GM12878 (cell line): ENCODE results near the gene GPR148. TPM values are rescaled to one million over a fixed set of nuclear protein-coding genes. Genes with fewer than 3 reads are reported as not detected.
A peak's percentile ranks its signal among the peaks of the same experiment; 100 is the strongest.

Experiments
- ATAC-seq: fragments of 200-7000 bp; cut with Tn5 transposase; 3 replicates; pipeline ENCODE4 v1.9.1; 2020; ENCODE audit warnings: mild to moderate bottlenecking, moderate library complexity
- BruUV-seq: library from RNA; stranded (reverse); fragments of 400-500 nt; replicated peaks from 2 replicates; lab custom pipeline; 2021; lab: Mats Ljungman, UMichigan
- CTCF ChIA-PET: fragments of 300-600 bp; sonication (Branson Sonifier 250); formaldehyde crosslinking; extraction: SDS; loops from one replicate; lab custom pipeline; 2021; ENCODE audit warnings: inconsistent platforms; lab: Yijun Ruan, JAX
- POLR2A ChIA-PET: fragments of 350-600 bp; formaldehyde crosslinking; extraction: SDS; loops from one replicate; lab custom pipeline; 2021; ENCODE audit warnings: inconsistent platforms; lab: Charles Lee
- RAD21 ChIA-PET: fragments of 300-600 bp; sonication (Branson Sonifier 250); formaldehyde crosslinking; loops from one replicate; lab custom pipeline; 2023; ENCODE audit warnings: antibody characterized with exemption; ENCODE audit not compliant: unreplicated experiment; lab: Charles Lee
- SMC1A ChIA-PET: fragments of 300-600 bp; sonication (Branson Sonifier 250); formaldehyde crosslinking; loops from one replicate; lab custom pipeline; 2023; ENCODE audit not compliant: unreplicated experiment, uncharacterized antibody; lab: Charles Lee
- DNase-seq: peaks from one replicate; pipeline ENCODE4 v3.0.0-alpha.2; 2011; ENCODE audit warnings: low read depth, low spot score
- FAIRE-seq: peaks from 3 replicates; lab custom pipeline; 2011; peaks lifted over from hg19 to GRCh38; lab: Jason Lieb, UNC
- H2AFZ ChIP-seq: 2 replicates; pipeline ENCODE4 v1.6.0; 2011; ENCODE audit warnings: low read depth, low read length, control low read depth; ENCODE audit not compliant: control insufficient read depth
- H3K27ac ChIP-seq: 2 replicates; pipeline ENCODE4 v1.5.1; 2011; ENCODE audit warnings: control low read depth; ENCODE audit not compliant: control insufficient read depth, insufficient read depth
- H3K27me3 ChIP-seq, 2 experiments: replicated peaks in 1 of 2; 2 replicates each; pipeline versions ENCODE4 v1.6.0 to v1.6.1; 2011; ENCODE audit warnings: low read length in 1 of 2; ENCODE audit not compliant: control insufficient read depth in 2 of 2, insufficient read depth in 2 of 2
- H3K36me3 ChIP-seq, 2 experiments: 2 replicates each; pipeline ENCODE4 v1.5.1; 2011; ENCODE audit warnings: low read length in 1 of 2; ENCODE audit not compliant: control insufficient read depth in 2 of 2, insufficient read depth in 2 of 2
- H3K4me1 ChIP-seq: 2 replicates; pipeline ENCODE4 v1.6.1; 2011; ENCODE audit warnings: mild to moderate bottlenecking, low read length, moderate library complexity, mixed read lengths; ENCODE audit not compliant: control insufficient read depth, insufficient read depth
- H3K4me2 ChIP-seq: 2 replicates; pipeline ENCODE4 v1.6.0; 2011; ENCODE audit warnings: control low read depth; ENCODE audit not compliant: control insufficient read depth, insufficient read depth
- H3K4me3 ChIP-seq: fragments of 200-600 bp; sonication (generic); 2 replicates; pipeline ENCODE4 v1.5.1; 2016
- H3K79me2 ChIP-seq: 2 replicates; pipeline ENCODE4 v1.6.0; 2011; ENCODE audit warnings: low read length; ENCODE audit not compliant: control insufficient read depth, insufficient read depth
- H3K9ac ChIP-seq: 2 replicates; pipeline ENCODE4 v1.8.0; 2011; ENCODE audit warnings: low read length, control low read depth, mixed read lengths; ENCODE audit not compliant: control insufficient read depth, insufficient read depth
- H3K9me3 ChIP-seq: replicated peaks from 3 replicates; pipeline ENCODE4 v1.5.1; 2011; ENCODE audit warnings: mild to moderate bottlenecking, low read length; ENCODE audit not compliant: control insufficient read depth, insufficient read depth
- H4K20me1 ChIP-seq: 2 replicates; pipeline ENCODE4 v1.6.0; 2011; ENCODE audit not compliant: control insufficient read depth, insufficient read depth
- CHD2 ChIP-seq: IDR thresholded peaks from 2 replicates; pipeline ENCODE4 v1.6.1; 2011; ENCODE audit warnings: low read depth, low read length, improper control_type of control experiment, borderline replicate concordance
- CTCF ChIP-seq, 3 experiments: IDR thresholded peaks in 2 of 3; conservative IDR thresholded peaks in 1 of 3; 2 replicates each; pipeline ENCODE4 v1.5.1; 2011; ENCODE audit warnings: low read depth in 3 of 3, low read length in 3 of 3, mild to moderate bottlenecking in 3 of 3, control low read depth in 2 of 3, moderate library complexity in 2 of 3, inconsistent platforms in 1 of 3, mixed read lengths in 1 of 3; ENCODE audit not compliant: control insufficient read depth in 2 of 3, insufficient read depth in 1 of 3; ENCODE audit errors: extremely low read depth in 1 of 3
- GATAD2B ChIP-seq: fragments of 450-650 bp; conservative IDR thresholded peaks from 2 replicates; pipeline ENCODE4 v1.6.1; 2017; ENCODE audit warnings: low read depth, mild to moderate bottlenecking, moderate library complexity
- HCFC1 ChIP-seq: fragments of 150-350 bp; IDR thresholded peaks from 2 replicates; pipeline ENCODE4 v1.6.1; 2014; ENCODE audit warnings: low read length
- POU2F2 ChIP-seq: IDR thresholded peaks from 3 replicates; pipeline ENCODE4 v1.6.1; 2011; ENCODE audit warnings: low read depth, mild to moderate bottlenecking, low read length, borderline replicate concordance
- SMC3 ChIP-seq: IDR thresholded peaks from 2 replicates; pipeline ENCODE4 v1.6.1; 2011; ENCODE audit warnings: low read length, improper control_type of control experiment, borderline replicate concordance
- SP1 ChIP-seq: IDR thresholded peaks from one replicate; pipeline ENCODE4 v1.6.1; 2011; ENCODE audit warnings: low read depth, low read length
- STAT3 ChIP-seq: IDR thresholded peaks from 2 replicates; pipeline ENCODE4 v1.6.1; 2011; ENCODE audit warnings: low read depth, low read length, improper control_type of control experiment
- TCF3 ChIP-seq: IDR thresholded peaks from 2 replicates; pipeline ENCODE4 v1.6.1; 2012; ENCODE audit warnings: low read depth, mild to moderate bottlenecking, low read length, borderline replicate concordance; ENCODE audit not compliant: insufficient read depth
- ZBTB4 ChIP-seq: fragments of 450-650 bp; formaldehyde crosslinking; IDR thresholded peaks from 2 replicates; pipeline ENCODE4 v1.4.0; 2022; ENCODE audit warnings: mild to moderate bottlenecking, moderate library complexity
- ZNF217 ChIP-seq: fragments of 450-650 bp; IDR thresholded peaks from 2 replicates; pipeline ENCODE4 v1.6.1; 2017; ENCODE audit warnings: antibody characterized with exemption, mild to moderate bottlenecking
- ZZZ3 ChIP-seq: IDR thresholded peaks from 2 replicates; pipeline ENCODE4 v1.6.1; 2011; ENCODE audit warnings: low read depth; ENCODE audit not compliant: control insufficient read depth, insufficient read length
- WGBS: methylation state at CpG from one replicate; pipeline ENCODE4 v1.1.6; 2016; ENCODE audit warnings: low lambda C conversion rate; ENCODE audit not compliant: insufficient replicate concordance, insufficient coverage; ENCODE audit errors: missing lambda C conversion rate; 5-methylcytosine and 5-hydroxymethylcytosine counted together
- in situ Hi-C: fragments of 300-500 bp; cut with MboI; formaldehyde crosslinking; loops from 9 replicates; pipeline ENCODE4 v1.14.3; 2018; ENCODE audit warnings: mixed read lengths
- intact Hi-C: fragments of 100-400 bp; cut with micrococcal nuclease; formaldehyde crosslinking; loops from one replicate; pipeline ENCODE4 v1.14.2; 2022; ENCODE audit not compliant: unreplicated experiment
- polyA plus RNA-seq, 11 experiments: library from polyadenylated mRNA; depleted of rRNA in 4 of 11; unstranded in 6 of 11; stranded (reverse) in 5 of 11; fragments of >200 nt; fragmentation: Nextera tagmentation in 4 of 11; fragmentation: Illumina TruSeq in 1 of 11; extraction: Ambion mirVana in 4 of 11; extraction: Trizol in 1 of 11; gene quantifications; 1 replicate in 1 of 11; 2 replicates in 10 of 11; pipeline versions ENCODE4 v1.2.1 to v1.2.3, GENCODE V29; 2011 to 2016; ENCODE audit warnings: inconsistent platforms in 2 of 11, missing spikeins in 2 of 11, low read depth in 1 of 11
- total RNA-seq, 4 experiments: library from RNA; depleted of rRNA in 3 of 4; stranded (reverse); fragments of >200 nt in 3 of 4; fragmentation: Illumina TruSeq in 1 of 4; extraction: Trizol in 1 of 4; gene quantifications; 2 replicates each; pipeline versions ENCODE4 v1.2.1 to v1.2.3, GENCODE V29; 2013 to 2021

GPR148 gene
- total and polyA plus RNA-seq, 10 of the 15 experiments (the other 5 are each of a cell fraction or from before 2014, with no cell fraction given), result not detected

GRCh38 chr2:130724455-130724854 is 4.4 kb upstream of the GPR148 start (continued):
- TF ChIP-seq ZBTB4 (no peak), TCF3 (no peak), POU2F2 (no peak)
- TF ChIP-seq, all 136 proteins: peak for 0

- CTCF ChIA-PET, result no interaction called here
Measured at GRCh38 chr2:130726614-130727180, 2.2 kb upstream of the GPR148 start.

More at GRCh38 chr2:130726614-130727180, 2.2 kb upstream of the GPR148 start:
- H3K27me3 ChIP-seq, result no peaks in the 10 kb centered on the region
- peak overlapping the region; percentile 72 for H3K9ac ChIP-seq
- peak overlapping the region; percentile 80 for H3K4me3 ChIP-seq
- H3K4me2 ChIP-seq, result peak overlapping the region; percentile 90
- no peak for ATAC-seq
- no peak for DNase-seq
- H3K36me3 ChIP-seq, result no peaks in the 10 kb centered on the region
- H3K4me1 ChIP-seq, result peaks cover 9% of the 10 kb centered on the region
- POLR2A ChIA-PET, result no interaction called here
- H3K27ac ChIP-seq, result no peak overlapping the region
- no peaks in the 10 kb centered on the region for H4K20me1 ChIP-seq
- H2AFZ ChIP-seq, result peak overlapping the region; percentile 81
- in situ Hi-C loops, result no loop called here
- intact Hi-C loops, result no loop called here
- no TSS peak for BruUV-seq
- RAD21 ChIA-PET, result no interaction called here
- WGBS, result 62% methylated on average over 20 of the region's 20 CpGs
- no peak for FAIRE-seq
- H3K79me2 ChIP-seq, result no peaks in the 10 kb centered on the region
- TF ChIP-seq GATAD2B (no peak), STAT3 (no peak), CHD2 (no peak), ZNF217 (no peak), CTCF (IDR thresholded peaks at IDR 0.05 in 2 of 3, conservative IDR thresholded peaks at IDR 0.05 in 1 of 3; ENCODE audit: control insufficient read depth in 2 of 3, extremely low read depth in 1 of 3, insufficient read depth in 1 of 3, low read depth in 3 of 3, low read length in 3 of 3) (no peak), HCFC1 (no peak), ZZZ3 (no peak), SMC3 (no peak), SP1 (no peak)
- SMC1A ChIA-PET, result no interaction called here
- H3K9me3 ChIP-seq, result no peaks in the 10 kb centered on the region; the same call in 2 of the 3 replicates
